GM18868 (cell line): ENCODE measurements around the gene CPA4.
A peak's percentile ranks its signal among the peaks of the same experiment; 100 is the strongest.
"Not testable (repeated sequence)": the region's sequence is repeated elsewhere in the genome, so short reads cannot be mapped to it uniquely, and the experiment has no call there.

Experiments
- ATAC-seq: cut with Tn5 transposase; IDR thresholded peaks from one replicate; pipeline ENCODE4 v1.9.1; 2021; ENCODE audit warnings: mild to moderate bottlenecking, moderate library complexity; ENCODE audit not compliant: unreplicated experiment

Gene CPA4

DNA sequence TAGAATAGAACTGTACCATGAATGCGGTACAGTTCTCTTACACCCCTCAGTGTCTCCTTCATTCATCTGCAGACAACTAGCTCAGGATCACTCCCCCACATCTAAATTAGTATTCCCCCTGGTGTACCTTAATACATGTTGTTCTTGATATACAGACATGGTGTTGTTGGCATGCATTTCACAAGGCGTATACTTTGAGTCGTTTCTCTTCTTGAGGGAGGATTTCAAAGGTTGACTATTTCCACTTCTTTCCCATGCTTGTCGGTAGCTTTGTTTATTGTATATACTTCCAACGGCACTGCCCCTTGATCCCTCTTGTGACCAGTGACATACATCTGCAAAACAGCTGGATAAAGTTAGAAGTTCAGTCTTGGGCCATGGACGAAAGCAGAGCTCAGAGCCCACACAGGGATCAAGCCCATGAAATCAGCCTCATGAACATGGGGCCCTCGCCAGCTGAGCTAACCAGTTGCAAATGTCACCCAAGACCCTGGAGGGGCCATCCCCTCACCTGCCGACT, 8.6 kb downstream of the CPA4 start:
- no peak for ATAC-seq

DNA sequence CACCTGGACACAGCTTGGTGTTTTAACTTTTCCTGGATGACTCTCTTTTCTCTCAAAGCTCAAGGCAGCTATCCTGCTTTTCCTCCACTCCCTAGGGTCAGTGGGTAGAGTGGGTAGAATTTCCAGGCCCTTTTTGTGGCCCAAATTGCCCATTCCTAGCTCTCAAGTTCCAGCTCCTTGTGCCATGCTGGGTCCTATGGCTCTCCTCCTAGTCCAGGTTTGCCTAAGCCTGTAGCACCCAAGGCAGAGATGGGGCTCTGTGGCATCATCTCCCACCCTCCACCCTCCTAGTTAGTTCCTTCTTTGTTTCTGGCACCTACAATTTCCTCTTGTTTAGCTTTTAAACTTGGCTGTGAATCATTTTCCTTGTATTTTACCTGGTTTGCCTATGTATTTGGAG, 9.7 kb downstream of the CPA4 start:
- no peak for ATAC-seq

DNA sequence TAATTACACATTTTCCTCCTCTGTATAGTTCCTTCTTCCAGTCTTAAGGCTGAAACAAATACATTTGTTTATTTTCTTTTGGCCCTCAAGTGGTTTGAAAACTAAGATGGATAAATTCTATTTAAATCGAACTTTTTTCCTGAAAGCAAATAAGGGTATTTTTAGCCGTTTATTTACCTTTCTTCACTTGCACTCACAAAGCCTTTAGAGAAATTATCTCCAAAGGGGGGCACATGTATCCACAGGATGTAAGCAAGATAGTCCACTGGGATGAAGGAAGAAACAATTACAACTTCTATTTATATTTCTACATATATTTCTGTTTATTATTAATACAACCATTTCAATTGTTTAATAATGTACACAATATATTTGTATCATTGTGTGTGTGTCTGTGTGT, 10.2 kb downstream of the CPA4 start:
- ATAC-seq, result no peak

DNA sequence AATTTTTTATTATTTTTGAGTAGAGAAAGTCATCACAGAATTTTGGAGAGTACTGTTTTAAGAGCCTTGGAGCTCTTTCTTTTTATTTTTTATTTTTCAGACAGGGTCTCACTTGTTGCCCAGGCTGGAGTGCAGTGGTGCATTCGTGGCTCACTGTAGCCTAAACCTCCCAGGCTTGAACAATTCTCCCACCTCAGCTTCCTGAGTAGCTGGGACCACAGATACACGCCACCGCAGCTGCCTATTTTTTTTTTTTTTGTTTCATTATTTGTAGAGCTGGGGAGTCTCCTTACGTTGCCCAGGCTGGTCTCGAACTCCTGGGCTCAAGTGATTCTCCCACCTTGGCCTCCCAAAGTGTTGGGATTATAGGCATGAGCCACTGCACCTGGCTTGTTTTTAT, 10.6 kb downstream of the CPA4 start:
- no peak for ATAC-seq

DNA sequence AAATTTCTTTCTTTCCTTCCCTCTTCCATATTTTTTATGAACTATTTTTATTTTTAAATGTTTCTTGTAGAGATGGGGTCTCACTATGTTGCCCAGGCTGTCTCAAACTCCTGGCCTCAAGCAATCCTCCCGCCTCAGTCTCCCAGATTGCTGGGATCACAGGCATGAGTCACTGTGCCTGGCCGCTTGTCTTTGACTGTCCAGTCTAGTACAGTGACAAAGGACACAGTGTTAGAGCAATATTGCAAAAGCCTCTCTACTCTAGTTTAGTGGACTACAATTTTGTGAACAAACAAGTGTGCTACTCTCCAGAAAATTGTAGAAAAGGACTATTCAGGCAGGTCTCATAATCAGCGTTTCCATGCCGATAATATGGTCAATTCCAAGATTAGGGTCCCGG, 11.0 kb downstream of the CPA4 start:
- no peak for ATAC-seq

DNA sequence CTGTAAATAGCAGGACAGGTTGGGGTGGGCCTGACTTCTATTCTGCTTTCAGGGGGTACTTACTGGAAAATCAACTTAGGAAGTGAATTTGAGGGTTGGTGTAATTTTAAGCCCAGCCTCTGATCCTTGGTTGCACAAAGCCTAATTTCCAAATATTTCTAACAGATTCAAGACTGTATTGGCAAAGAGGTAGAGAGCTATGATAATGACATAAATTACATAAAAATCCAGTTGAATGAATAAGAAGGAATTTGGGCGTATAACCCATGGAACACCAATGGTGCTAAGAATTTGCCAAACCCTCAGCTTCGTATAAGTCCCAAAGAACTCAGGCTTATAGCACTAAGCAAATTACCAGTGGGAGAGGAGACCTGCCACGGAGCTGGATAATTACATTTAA, 11.9 kb downstream of the CPA4 start:
- no peak for ATAC-seq

DNA sequence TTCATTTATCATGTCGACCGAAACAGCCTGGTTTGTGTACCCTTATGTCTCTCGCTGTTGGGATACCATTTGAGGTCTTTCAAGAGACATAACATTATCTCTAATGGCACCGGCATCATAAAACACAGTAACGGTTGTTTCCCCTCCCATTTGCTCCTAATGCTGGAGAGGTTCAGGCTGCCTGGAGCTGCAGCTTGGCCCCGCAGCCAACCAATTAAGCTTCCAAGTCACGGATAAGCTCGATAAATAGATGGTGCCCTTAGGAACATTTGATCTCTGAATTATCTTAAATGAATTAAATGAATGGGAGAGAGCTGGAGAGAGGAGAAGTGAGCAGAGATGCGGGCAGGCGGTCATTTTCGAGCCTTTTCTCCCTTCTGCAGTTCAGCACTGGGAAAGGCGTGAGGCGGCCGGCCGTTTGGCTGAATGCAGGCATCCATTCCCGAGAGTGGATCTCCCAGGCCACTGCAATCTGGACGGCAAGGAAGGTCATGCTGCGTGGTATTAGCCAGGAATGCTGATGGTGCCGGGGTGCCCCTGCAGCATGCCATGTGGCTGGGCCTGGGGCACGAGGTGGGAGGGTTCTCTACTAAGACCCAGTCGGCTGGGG, 12.6 kb downstream of the CPA4 start:
- no peak for ATAC-seq

DNA sequence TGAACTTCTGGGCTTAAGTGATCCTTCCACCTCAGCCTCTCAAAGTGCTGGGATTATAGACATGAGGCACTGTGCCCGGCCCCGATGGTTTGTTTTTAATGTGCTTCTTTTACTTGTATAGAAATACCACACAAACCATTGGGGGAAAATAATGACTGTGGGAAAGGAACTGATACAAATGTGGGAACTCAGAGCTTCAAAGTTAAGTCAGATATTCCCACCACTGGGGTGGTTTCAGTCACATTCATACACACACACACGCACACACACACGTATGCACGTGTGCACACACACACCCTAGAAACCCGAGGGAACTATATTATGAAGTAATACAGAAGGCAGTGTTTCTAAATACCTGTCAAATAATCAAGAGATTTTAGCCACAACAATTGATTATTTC, 17.0 kb downstream of the CPA4 start:
- ATAC-seq, result peak; percentile 51

DNA sequence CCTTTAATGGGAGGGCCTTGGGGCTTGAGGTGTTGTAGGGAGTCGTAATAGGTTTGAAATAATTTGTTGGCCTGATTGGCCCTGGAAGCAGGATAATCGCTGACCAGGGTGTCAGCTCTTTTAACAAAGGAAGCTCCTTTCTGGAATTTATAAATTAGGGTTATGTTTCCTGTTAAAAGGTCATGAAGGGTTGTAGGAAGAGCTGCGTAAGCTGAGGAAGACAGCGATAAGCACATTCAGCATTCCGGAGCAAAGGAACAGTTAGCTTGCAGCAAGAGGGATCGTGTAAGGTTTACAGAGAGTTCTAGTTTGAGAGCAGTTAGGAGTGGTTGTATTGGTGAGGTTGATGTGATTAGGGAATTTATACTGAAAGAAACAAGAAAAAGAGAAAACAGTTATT, 21.3 kb downstream of the CPA4 start:
- ATAC-seq, result no peak

DNA sequence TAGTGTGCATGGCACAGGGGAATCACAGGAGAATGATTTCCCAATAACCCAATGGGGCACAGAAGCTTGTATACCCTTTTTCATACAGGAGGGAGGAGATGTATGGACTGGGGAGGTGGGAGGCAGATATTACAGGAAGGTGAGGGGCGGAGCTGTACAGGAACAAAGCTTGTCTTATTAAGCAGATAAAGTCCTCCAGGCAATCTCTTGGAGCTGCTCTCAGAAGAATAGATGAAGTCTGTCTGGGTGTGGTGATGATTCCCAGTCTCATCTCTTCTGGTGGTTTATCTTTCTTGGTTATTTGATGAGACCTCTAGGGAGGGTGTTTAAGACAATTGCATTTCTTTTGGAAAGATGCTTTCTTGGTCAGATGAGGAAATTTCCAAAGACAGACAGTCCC, 26.6 kb downstream of the CPA4 start:
- ATAC-seq, result no peak

DNA sequence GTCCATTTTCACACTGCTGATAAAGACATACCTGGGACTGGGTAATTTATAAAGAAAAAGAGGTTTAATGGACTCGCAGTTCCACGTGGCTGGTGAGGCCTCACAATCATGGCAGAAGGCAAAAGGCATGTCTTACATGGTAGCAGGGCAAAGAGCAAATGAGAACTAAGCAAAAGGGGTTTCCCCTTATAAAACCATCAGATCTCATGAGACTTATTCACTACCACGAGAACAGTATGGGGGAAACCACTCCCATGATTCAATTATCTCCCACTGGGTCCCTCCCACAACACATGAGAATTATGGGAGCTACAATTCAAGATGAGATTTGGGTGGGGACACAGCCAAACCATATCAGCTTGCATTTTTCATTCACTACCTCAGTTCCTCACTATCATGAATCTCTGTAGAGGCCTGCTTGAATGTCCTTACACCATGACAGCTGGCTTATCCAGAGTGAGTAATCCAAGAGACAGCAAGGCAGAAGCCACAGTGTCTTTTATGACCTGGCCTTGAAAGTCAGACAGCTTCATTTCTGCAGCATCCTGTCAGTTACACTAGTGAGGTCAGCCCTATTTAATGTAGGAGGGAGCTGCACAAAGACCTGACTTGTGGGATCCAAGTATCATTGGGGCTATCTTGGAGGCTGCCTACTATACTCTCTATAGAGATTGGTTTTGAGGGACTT, 28.7 kb downstream of the CPA4 start:
- ATAC-seq, result not testable (repeated sequence)

DNA sequence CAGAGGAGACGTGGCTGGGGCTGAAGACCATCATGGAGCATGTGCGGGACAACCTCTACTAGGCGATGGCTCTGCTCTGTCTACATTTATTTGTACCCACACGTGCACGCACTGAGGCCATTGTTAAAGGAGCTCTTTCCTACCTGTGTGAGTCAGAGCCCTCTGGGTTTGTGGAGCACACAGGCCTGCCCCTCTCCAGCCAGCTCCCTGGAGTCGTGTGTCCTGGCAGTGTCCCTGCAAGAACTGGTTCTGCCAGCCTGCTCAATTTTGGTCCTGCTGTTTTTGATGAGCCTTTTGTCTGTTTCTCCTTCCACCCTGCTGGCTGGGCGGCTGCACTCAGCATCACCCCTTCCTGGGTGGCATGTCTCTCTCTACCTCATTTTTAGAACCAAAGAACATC, 29.7 kb downstream of the CPA4 start:
- ATAC-seq, result no peak

DNA sequence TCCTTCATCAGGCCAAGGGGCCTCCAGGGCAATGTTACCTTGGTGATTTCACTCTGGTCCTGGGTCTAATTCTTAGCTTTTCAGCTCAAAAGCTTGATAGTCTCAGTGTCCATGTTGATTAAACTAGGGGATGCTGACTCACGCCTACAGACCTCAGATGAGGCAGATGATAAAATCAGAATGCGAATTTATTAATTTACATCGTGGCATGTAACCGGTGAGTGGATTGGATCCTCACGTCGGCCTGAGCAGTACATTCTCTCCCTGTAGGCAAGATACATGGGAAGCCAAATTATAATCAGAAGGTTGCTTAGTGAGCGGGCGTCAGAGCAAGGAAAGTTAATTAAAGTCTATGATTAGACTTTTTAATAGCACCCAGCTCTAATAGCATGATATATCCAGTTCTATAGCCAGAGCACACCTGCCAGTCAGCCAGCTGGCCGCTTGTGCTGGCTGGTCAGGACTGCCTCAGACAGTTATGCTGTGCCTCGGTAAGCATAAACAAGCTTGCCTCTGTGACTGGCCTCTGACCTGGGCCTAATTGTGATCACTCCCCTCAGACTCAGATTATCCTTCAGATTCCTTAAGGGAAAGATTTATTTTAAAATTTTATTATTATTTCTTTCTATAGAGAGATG, 31.5 kb downstream of the CPA4 start:
- ATAC-seq, result no peak

DNA sequence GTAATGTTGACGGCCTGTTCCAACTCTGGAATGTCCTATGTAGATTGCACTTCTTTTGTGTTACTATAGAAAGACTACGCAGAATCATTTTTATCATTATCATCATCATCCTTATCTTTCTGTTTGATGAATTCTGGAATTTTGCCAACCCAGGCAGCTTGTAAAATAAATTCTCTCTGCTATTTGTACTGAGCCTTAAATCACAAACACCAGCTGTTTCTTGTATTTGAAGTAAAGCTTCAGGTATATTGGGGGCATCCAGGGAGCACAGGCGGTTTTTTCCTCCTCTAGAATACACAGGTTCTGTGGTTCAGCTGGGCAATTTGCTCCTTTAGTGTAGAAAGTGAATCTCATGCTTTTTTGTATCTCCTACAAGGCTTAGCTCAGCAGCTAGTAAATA, 36.7 kb downstream of the CPA4 start:
- ATAC-seq, result no peak

DNA sequence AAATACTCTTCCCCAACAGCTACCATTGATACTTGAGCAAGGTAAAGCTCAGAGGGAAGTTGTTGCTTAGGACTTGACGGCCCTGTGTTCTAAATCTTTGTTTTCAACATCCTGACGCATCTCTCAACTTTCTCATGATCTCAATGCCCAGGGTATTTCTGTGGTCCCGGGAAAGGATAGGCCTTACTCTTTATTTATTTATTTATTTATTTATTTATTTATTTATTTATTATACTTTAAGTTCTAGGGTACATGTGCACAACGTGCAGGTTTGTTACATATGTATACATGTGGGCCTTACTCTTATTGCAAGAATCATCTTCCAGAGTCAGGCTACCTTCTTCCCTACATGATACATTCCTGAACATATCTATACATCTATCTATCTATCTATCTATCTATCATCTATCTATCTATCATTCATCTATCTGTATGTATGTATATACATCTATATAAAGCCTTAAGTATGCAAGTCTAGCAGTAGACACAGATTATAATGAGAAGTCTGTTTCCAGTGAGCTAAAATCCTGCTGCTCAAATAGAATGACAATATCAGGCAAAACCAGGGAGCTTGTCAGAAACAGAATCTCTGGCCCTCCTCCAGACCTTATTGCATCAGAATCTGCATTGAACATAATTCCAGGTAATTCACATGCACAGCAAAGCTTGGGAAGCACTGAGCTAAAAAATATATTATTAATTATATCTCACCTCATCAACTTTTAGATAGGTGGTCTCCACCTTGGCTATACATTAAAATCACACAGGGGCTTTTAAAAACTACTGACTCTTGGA, 39.5 kb downstream of the CPA4 start:
- no peak for ATAC-seq

DNA sequence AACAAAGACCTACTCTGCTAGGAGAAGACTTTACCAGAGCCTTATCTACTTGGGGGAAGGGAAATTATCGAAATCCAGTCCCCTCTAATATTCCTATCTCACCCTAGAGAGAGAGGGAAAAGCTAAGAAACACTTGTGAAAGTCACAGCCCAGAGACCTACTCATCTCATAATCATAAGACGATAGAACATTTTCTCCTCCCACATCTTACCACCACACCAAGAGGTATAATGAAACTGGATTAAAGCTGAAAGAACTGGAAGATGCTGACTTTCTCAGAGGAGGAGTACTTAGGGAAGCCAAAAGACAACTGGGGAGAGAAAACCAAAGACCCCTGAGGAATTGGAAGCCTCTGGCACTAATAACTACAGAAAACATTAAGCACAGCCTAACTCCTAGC, 40.9 kb downstream of the CPA4 start:
- ATAC-seq, result no peak

DNA sequence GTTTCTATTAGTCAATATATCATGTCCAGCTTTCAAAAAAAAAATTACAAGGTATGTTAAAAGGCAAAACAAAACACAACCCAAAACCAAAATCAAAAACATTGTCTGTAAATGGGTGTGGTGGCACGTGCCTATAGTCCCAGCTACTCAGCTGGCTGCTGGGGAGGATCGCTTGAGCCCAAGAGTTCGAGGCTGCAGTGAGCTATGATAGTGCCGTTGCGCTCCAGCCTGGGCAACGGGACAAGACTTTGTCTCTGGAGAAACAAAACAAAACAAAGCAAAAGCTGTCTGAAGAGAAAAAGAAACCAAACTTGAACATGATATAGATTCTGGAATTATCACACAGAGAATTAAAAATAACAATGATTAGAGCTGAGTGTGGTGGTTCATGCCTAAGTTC, 41.3 kb downstream of the CPA4 start:
- ATAC-seq, result no peak

DNA sequence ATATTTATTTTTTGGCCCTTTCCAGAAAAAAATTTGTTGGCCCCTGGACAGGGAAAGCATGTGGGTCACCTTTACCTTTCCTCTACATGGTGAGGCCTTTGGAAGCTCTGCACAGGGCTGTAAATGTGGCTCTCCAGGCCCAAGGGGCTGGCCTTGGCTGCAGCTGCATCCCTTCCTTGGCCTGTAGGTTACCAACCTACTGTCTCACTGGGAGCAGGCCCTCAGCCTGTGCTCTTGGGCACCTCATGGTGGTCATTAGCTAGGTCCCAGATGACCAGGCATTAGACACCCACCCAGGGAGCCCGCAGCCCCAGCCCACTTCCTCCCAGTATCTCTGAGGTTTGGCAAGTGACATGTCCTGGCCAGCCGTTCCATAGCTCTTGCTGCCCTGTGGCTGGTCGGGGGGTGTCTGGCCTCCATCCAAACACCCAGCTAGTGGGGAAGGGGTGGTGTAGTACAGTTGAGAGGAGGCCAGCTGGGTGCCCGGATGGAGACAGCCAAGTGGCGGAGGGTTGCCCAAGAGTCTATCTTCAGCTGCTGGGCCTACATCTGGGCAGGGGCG, 44.5 kb downstream of the CPA4 start:
- no peak for ATAC-seq

DNA sequence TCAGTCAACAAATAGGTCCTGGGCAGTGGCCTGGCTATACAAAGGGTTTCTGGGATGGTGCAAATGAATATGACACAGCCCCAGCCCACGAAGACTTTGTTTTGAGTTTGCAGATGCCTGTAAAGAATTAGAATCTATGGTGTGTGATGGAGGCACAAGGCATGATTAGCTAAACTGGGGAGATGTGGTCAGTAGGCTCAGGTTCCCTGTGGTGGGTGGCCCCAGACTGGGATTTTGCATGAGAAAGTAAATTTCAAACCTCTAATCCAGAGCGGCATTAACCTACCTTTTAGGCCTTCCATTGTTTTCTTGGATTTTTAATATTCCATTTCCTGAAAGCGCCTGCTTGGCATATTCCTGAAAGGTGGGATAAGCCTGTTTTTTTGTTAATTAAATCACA, 45.3 kb downstream of the CPA4 start:
- ATAC-seq, result no peak

DNA sequence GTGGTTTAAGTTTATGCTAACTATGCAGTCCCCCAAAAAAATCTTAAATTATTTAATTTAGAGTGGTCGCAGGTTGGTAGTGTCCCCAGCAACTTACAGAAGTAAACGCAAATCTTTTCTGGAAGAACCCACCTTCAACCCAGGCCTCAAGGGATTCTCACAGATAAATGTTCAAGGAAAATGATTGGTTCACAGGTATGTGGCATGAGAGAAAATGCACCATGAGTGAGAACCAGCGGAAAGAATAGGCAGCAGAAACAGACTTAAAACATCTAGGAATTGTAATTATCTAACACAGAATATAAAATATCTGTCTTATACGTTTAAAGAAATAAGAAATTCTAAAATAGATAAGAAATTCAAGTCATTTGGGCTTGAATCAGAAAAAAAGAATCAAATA, 48.9 kb downstream of the CPA4 start:
- ATAC-seq, result no peak

DNA sequence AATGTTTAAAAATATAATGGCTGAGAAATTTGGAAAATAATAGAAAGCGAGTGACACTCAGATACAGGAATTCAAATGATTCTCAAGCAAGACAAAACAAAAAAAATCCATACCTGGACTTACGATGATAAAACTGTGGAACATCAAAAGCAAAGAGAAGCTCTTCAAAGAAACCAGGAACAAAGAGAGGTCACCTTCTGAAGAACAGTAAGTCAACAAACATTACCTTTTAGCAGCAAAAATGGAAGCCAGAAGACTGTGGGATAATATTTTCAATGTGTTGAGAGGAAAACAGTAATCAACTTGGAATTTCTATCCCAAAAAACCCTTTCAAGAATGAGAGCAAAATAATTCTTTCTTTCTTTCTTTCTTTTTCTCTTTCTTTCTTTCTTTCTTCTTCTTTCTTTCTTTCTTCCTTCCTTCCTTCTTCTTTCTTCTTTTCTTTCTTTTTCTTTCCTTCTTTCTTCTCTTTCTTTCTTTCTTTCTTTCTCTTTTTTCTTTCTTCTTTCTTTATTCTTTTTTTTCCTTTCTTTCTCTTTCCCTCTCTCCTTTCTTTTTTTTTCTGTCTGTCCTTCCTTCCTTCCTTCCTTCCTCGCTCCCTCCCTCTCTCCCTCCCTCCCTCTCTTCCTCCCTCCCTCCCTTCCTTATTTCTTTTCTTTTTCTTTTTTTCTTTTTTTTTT, 49.9 kb downstream of the CPA4 start:
- no peak for ATAC-seq
